HEK293T (cell line): ENCODE results near the gene HPSE2.

ENCODE experiments used
- CTCF ChIA-PET: fragments of 350-600 bp; formaldehyde crosslinking; extraction: SDS; loops from one replicate; lab custom pipeline; 2021; ENCODE audit warnings: antibody characterized with exemption, inconsistent platforms; lab: Yijun Ruan, JAX
- POLR2A ChIA-PET: fragments of 350-600 bp; formaldehyde crosslinking; extraction: SDS; loops from one replicate; lab custom pipeline; 2020; ENCODE audit warnings: antibody characterized with exemption, inconsistent platforms; lab: Yijun Ruan, JAX
- DNase-seq: peaks from one replicate; pipeline ENCODE4 v3.0.0; 2012; ENCODE audit warnings: mixed read lengths; ENCODE audit errors: extremely low spot score
- ARNT ChIP-seq: fragments of 450-650 bp; IDR thresholded peaks from 2 replicates; pipeline ENCODE4 v1.6.1; 2017; ENCODE audit warnings: mild to moderate bottlenecking
- BHLHE40 ChIP-seq: fragments of 450-650 bp; IDR thresholded peaks from 2 replicates; pipeline ENCODE4 v1.6.1; 2016; ENCODE audit warnings: mild to moderate bottlenecking, moderate library complexity, borderline replicate concordance
- CTBP1 ChIP-seq: fragments of 450-650 bp; IDR thresholded peaks from 2 replicates; pipeline ENCODE4 v1.6.1; 2016; ENCODE audit warnings: borderline replicate concordance
- ELF4 ChIP-seq: fragments of 450-650 bp; IDR thresholded peaks from 2 replicates; pipeline ENCODE4 v1.6.1; 2017; ENCODE audit warnings: antibody characterized with exemption
- FOXA1 ChIP-seq: fragments of 450-650 bp; IDR thresholded peaks from 2 replicates; pipeline ENCODE4 v1.6.1; 2016; ENCODE audit warnings: mild to moderate bottlenecking
- FOXK2 ChIP-seq: fragments of 450-650 bp; IDR thresholded peaks from 2 replicates; pipeline ENCODE4 v1.6.1; 2016; ENCODE audit warnings: mild to moderate bottlenecking
- FOXM1 ChIP-seq: fragments of 450-650 bp; IDR thresholded peaks from 2 replicates; pipeline ENCODE4 v1.6.1; 2017; ENCODE audit warnings: mild to moderate bottlenecking, borderline replicate concordance
- HDGF ChIP-seq: fragments of 450-650 bp; IDR thresholded peaks from 2 replicates; pipeline ENCODE4 v1.6.1; 2017; ENCODE audit warnings: antibody characterized with exemption, borderline replicate concordance
- L3MBTL2 ChIP-seq: fragments of 450-650 bp; conservative IDR thresholded peaks from 2 replicates; pipeline ENCODE4 v1.6.1; 2016; ENCODE audit warnings: mild to moderate bottlenecking
- LEF1 ChIP-seq: fragments of 450-650 bp; IDR thresholded peaks from 2 replicates; pipeline ENCODE4 v1.6.1; 2017; ENCODE audit warnings: mild to moderate bottlenecking, borderline replicate concordance
- NFRKB ChIP-seq: fragments of 450-650 bp; IDR thresholded peaks from 2 replicates; pipeline ENCODE4 v1.6.1; 2016; ENCODE audit warnings: mild to moderate bottlenecking, moderate library complexity
- SP1 ChIP-seq: fragments of 450-650 bp; IDR thresholded peaks from 2 replicates; pipeline ENCODE4 v1.6.1; 2017
- SUZ12 ChIP-seq: fragments of 450-650 bp; IDR thresholded peaks from 2 replicates; pipeline ENCODE4 v1.6.1; 2016; ENCODE audit warnings: mild to moderate bottlenecking
- TARDBP ChIP-seq: fragments of 450-650 bp; IDR thresholded peaks from 2 replicates; pipeline ENCODE4 v1.6.1; 2016
- ZNF384 ChIP-seq: fragments of 450-650 bp; IDR thresholded peaks from 2 replicates; pipeline ENCODE4 v1.6.1; 2016
- TF ChIP-seq, protein P1 (sequence below): fragments of 450-650 bp; IDR thresholded peaks from 2 replicates; pipeline ENCODE4 v1.6.1; 2016

HPSE2 gene

DNA sequence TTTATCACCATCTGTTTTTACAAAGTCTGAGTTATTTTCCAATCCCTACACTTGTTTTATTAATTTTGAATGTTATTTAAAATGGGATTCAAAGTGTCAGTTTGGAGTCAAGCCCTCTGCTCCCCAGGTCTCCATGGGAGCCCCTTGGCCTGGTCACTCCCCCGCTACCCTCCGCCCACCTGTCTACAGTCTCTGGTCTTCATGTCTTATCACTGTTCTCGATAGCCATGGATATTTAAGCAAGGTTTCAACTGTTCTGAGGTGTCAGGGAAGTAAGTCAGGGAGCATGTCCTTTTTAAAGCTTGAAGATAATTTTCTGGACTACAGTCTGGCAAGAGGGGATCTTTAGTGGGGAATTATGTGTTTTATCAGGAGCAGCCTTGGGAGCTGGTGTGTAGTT lies 769.8 kb downstream of the HPSE2 start:
- DNase-seq: no peak
- ChIA-PET POLR2A (no interaction called here), CTCF (interaction anchor here (0.7 kb wide), 1 partner anchor 487 kb away, joined by 4 read pairs; no protein-coding TSS in a partner anchor)
- TF ChIP-seq FOXA1 (no peak), HDGF (no peak), L3MBTL2 (no peak), LEF1 (no peak), SP1 (no peak), TARDBP (no peak), ELF4 (no peak), ARNT (no peak), ZNF384 (no peak), FOXM1 (no peak), FOXK2 (no peak), BHLHE40 (no peak), NFRKB (no peak), SUZ12 (no peak), CTBP1 (no peak)
- TF ChIP-seq, protein P1, sequence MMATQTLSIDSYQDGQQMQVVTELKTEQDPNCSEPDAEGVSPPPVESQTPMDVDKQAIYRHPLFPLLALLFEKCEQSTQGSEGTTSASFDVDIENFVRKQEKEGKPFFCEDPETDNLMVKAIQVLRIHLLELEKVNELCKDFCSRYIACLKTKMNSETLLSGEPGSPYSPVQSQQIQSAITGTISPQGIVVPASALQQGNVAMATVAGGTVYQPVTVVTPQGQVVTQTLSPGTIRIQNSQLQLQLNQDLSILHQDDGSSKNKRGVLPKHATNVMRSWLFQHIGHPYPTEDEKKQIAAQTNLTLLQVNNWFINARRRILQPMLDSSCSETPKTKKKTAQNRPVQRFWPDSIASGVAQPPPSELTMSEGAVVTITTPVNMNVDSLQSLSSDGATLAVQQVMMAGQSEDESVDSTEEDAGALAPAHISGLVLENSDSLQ: no peak

DNA sequence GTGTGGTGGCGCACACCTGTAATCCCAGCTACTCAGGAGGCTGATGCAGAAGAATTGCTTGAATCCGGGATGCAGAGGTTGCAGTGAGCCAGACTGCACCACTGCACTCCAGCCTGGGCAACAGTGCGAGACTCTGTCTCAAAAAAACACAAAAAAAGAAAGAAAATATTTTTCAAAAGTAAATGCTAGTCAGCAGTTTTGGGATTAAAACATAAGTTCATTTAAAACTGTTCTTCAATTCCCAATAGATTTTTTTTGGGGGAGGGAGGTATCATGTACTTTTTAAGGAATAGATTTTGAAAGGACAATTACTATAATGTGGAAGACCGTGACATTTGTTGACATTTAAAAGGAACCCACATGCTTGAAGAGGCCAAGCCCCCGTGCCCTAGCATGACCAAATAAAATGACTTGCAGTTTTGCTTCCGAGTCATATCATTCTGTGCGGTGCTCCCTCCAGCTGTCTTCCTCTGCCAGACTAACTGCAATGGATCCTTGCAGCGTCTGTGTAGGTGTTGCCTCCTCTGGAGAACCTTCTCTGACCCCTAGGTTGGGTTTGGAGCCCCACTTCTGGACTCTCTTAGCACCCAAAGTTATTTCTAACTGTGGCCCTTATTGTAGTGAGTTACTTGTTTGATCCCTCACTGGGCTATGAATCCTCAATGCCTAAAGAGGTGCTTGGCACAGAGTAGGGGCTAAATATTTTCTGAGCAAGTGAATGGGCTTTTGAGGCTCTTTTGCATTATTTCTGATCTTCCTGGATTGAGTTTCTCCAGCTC lies 771.5 kb downstream of the HPSE2 start:
- DNase-seq: no peak
- CTCF ChIA-PET: no interaction called here
- POLR2A ChIA-PET: no interaction called here
- TF ChIP-seq ARNT (no peak), FOXA1 (no peak), FOXK2 (no peak), SUZ12 (no peak)
- TF ChIP-seq, protein P1: no peak

DNA sequence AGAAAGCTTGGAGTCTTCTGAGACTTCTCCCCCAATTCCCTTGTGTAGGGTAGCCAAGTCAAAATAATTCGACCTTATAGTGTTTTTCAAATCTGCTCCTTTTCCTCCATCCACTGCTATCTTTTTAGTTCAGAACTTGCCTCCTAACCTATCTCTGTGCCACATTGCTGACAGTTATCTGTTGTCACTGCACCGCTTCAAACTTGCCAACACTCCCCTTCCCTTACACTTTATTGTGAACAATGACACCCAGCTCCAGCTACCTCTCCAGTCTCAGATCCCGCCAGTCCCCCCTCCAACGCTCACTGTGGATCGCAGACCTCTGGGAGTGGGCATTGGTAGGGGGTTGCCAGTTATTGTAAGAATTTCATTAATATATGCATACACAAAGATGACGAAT lies 772.6 kb downstream of the HPSE2 start:
- no peak for DNase-seq
- TF ChIP-seq ELF4 (no peak), CTBP1 (no peak), SP1 (no peak), BHLHE40 (no peak), LEF1 (no peak), HDGF (no peak), FOXK2 (no peak), TARDBP (no peak)
- ChIA-PET POLR2A (no interaction called here), CTCF (no interaction called here)

DNA sequence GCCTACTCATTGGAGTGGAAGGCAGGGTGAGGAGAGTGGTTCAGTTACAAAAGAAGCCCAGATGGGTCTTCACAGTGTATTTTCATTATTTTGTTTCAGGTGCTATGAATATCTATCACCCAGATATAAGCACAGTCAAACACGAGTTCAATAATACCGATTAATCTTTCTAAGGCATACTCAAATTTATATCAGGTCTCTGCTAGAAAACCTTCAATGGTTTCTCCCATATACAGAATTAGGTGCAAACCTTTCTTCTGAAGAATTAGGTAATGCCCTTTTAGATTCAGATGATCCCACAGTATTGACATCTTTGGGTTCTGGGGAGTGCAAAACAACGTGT lies 774.2 kb downstream of the HPSE2 start:
- POLR2A ChIA-PET: interaction anchor here (0.8 to 1.0 kb wide), 5 partner anchors 19 to 875 kb away, joined by 3 read pairs; partner anchors contain the start of genes PYROXD2 and R3HCC1L
- TF ChIP-seq, protein P1: no peak
- no peak for TF ChIP-seq NFRKB
- TF ChIP-seq FOXM1: no peak
- no peak for TF ChIP-seq SP1
- TF ChIP-seq CTBP1: no peak
- TF ChIP-seq BHLHE40: no peak
- no peak for TF ChIP-seq FOXA1
- no peak for TF ChIP-seq HDGF
- no peak for TF ChIP-seq ARNT
- TF ChIP-seq ELF4: no peak
- DNase-seq: no peak
- CTCF ChIA-PET: no interaction called here

DNA sequence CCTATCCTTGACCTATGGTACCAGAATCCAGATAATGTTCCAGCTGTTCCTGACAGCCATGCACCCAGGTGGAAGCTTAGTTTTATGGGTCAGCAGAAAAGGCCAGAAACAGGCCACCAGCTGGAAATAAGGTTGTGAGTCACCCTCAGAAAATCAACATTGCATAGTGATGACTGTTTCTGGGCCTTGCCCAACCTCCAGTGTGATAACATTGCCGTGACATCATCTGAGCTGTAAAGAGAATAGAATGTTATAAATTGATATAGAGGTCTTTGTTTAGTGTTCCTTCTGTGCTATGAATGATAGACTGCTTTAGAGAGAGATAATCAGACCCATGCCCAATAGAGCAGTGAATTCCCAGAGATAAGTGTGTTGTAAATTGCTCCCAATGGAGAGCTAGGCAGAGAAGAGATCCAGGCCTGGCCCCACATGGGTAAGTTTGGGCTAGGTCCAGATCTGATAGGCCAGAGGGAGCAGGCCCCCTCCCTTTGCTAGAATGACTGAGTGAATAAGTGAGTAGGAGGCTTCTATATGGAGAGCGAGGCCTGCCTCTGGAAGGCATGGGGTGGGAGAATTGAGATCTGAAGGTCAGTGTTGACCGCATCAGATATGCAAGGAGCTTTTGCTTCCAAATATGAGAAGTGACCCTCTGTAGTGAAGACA lies 774.7 kb downstream of the HPSE2 start:
- ChIA-PET CTCF (interaction anchor here (0.5 to 1.1 kb wide), 2 partner anchors 35 to 1012 kb away, joined by 3 to 4 read pairs; no protein-coding TSS in a partner anchor), POLR2A (interaction anchor here (0.8 to 1.0 kb wide), 5 partner anchors 18 to 876 kb away, joined by 3 read pairs; partner anchors contain the start of genes PYROXD2 and R3HCC1L)
- TF ChIP-seq CTBP1 (no peak), LEF1 (no peak), ARNT (no peak), TARDBP (no peak), FOXM1 (no peak), ZNF384 (no peak), L3MBTL2 (no peak), FOXK2 (no peak), BHLHE40 (no peak)
- TF ChIP-seq, protein P1: no peak
- DNase-seq: no peak
